Endothelial cell of umbilical vein (primary cell): Measurements from ENCODE around the gene LAMC1.

Source experiments
- EZH2 ChIP-seq: IDR thresholded peaks from 2 replicates; pipeline ENCODE4 v1.6.1; 2012; ENCODE audit warnings: borderline replicate concordance, low read depth, mild to moderate bottlenecking, moderate library complexity, low read length, inconsistent platforms; ENCODE audit not compliant: severe bottlenecking
- FOS ChIP-seq: IDR thresholded peaks from 2 replicates; pipeline ENCODE4 v1.6.1; 2011; ENCODE audit warnings: mild to moderate bottlenecking, low read length, moderate library complexity, borderline replicate concordance; ENCODE audit not compliant: insufficient read depth
- GATA2 ChIP-seq: IDR thresholded peaks from 2 replicates; pipeline ENCODE4 v1.7.0; 2011; ENCODE audit warnings: low read depth, mild to moderate bottlenecking, moderate library complexity, mixed read lengths, low read length; ENCODE audit not compliant: insufficient read length, insufficient read depth
- JUN ChIP-seq: IDR thresholded peaks from 2 replicates; pipeline ENCODE4 v1.6.1; 2011; ENCODE audit warnings: borderline replicate concordance, low read depth; ENCODE audit not compliant: insufficient read length, insufficient read depth
- MYC ChIP-seq: IDR thresholded peaks from one replicate; pipeline ENCODE4 v1.6.1; 2011; ENCODE audit warnings: mild to moderate bottlenecking, low read depth, low read length
- POLR2A ChIP-seq: IDR thresholded peaks from 2 replicates; pipeline ENCODE4 v1.6.1; 2012; ENCODE audit warnings: low read depth, mild to moderate bottlenecking, control low read depth, low read length
- POLR2AphosphoS5 ChIP-seq: IDR thresholded peaks from 2 replicates; pipeline ENCODE4 v1.6.1; 2012; ENCODE audit warnings: low read depth, mild to moderate bottlenecking, control low read depth, low read length, moderate library complexity; ENCODE audit not compliant: insufficient read depth
- TF ChIP-seq, protein P1 (sequence below), 2 donors: IDR thresholded peaks; 1 replicate in 1 of 2; 2 replicates in 1 of 2; pipeline ENCODE4 v1.5.1; 2011; ENCODE audit warnings: low read length in 2 of 2, mild to moderate bottlenecking in 2 of 2, moderate library complexity in 2 of 2, control low read depth in 1 of 2, inconsistent platforms in 1 of 2, low read depth in 1 of 2; ENCODE audit not compliant: insufficient read depth in 1 of 2; ENCODE audit errors: extremely low read depth in 1 of 2
- TF ChIP-seq, protein P2 (sequence below): IDR thresholded peaks from 2 replicates; pipeline ENCODE4 v1.6.1; 2011; ENCODE audit not compliant: insufficient read depth, insufficient read length

DNA sequence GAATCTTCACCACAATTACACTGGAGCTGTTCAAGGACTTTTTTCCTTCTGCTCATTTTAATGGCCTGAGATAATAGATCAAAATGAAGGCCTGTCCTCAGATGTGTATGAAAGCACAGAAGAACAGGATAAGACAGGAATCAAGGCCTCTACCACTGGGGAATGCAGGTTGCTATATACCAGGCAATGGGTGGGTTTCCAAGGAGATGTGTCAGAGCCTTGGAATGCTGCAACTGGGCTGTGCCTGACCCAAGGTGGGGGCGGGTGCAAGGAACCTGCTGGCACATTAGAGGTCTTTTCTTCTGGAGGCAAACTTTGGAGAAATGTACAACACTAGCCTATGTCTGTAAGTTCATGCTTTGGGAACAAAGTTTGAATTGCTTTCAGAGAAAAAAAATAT is 141.1 kb downstream of the LAMC1 start:
- TF ChIP-seq, protein P1, sequence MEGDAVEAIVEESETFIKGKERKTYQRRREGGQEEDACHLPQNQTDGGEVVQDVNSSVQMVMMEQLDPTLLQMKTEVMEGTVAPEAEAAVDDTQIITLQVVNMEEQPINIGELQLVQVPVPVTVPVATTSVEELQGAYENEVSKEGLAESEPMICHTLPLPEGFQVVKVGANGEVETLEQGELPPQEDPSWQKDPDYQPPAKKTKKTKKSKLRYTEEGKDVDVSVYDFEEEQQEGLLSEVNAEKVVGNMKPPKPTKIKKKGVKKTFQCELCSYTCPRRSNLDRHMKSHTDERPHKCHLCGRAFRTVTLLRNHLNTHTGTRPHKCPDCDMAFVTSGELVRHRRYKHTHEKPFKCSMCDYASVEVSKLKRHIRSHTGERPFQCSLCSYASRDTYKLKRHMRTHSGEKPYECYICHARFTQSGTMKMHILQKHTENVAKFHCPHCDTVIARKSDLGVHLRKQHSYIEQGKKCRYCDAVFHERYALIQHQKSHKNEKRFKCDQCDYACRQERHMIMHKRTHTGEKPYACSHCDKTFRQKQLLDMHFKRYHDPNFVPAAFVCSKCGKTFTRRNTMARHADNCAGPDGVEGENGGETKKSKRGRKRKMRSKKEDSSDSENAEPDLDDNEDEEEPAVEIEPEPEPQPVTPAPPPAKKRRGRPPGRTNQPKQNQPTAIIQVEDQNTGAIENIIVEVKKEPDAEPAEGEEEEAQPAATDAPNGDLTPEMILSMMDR (IDR thresholded peaks at IDR 0.05; ENCODE audit: extremely low read depth in 1 of 2, insufficient read depth in 1 of 2, low read depth in 1 of 2, low read length in 2 of 2) = no peak
- TF ChIP-seq POLR2AphosphoS5 (peak; percentile 41), POLR2A (no peak), EZH2 (no peak), JUN (peak; percentile 43), MYC (no peak), FOS (peak; percentile 43), GATA2 (no peak)
- TF ChIP-seq, protein P2, sequence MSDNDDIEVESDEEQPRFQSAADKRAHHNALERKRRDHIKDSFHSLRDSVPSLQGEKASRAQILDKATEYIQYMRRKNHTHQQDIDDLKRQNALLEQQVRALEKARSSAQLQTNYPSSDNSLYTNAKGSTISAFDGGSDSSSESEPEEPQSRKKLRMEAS = no peak
